NCI-H2171 (cell line): ENCODE results near the gene XKRX.

Experiments used
- DNase-seq: peaks from one replicate; lab custom pipeline; 2025; lab: John Stamatoyannopoulos, UW

XKRX gene

DNA sequence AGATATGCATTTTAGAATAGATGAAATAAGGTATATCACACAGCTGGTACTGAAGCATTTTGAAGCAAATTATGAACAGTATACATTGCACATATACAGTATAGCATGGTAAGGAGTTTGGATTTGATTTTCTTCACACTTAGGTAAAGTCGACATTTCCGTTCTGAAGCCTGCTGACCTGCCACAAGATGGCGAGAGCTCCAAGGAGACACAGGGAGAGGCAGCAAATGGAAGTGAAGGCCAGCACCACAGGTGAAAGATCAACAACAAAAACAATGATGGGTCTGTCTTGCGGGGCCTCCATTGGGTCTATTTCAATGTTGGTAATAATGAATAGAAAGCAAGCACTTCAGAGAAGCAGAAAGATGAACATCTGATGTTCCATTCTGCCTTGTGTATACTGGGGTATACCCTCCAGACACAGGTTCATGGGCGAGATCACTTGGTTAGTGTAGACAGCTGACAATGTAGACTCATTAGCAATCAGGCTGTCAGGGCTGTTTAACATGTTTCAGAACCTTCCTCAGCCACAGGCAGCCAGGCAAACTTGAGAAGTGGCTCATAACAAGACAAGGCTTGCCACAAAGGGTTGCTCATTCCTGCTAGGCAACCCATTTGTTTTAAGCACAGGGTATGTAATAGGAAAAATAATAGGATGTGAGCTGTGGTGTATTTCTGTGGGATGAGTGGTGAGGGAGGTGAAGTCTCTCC is 33.2 kb downstream of the XKRX start:
- no peak for DNase-seq

DNA sequence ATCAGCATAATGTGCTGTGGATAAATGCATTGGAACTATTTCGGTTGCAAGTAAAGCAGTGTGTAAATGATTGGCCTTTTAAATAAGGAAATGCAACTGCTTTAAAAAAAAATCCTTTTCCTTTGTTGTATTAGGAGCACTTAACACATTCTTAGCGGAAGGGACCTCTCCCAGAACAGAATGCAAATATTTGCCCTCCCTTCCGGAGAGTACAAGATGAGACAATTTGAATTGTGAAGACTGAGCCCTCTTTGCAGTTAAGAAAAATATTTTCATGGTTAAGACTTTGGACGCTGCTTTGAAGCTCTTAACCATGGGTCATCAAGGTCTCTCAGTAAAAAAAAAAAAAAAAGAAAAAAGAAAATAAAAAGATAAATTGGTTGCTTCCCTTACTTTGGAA is 45.1 kb downstream of the XKRX start:
- DNase-seq: no peak

DNA sequence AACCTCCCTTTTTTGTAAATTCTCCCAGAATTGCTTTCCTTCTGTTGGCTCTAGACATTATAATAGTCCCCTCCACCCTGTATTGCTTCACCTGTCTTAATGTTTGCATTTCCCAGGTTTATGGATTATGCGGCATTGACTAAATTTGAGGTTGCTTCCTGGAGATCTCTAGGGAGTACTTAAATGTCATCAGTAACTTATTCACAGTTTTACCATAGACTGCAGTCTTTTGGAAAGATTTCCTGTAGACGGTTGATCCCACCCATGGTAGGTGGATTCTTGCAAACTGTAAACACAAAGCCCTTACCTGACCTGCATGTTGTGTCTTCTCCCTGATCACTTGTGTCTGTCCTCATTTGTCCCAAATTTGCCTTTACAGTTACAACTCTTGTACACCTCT is 48.3 kb downstream of the XKRX start:
- no peak for DNase-seq

DNA sequence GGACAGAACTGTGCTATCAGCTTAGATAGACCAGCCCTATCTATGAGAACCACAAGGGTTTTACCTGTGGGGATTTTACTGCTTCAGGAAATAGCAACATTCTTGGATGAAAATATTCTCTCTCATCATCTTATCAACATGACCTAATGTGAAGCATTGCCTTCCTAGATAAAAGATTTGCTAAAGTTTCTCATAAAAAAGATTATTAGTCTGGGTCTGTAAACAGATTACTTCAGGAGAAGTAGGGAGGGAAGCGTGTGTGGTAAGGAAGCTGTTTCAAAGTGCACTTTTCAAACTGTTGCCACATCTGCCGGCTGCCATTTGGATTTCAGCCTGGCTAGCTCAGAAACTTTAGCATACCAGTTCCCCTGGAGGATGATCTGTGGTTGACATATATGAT is 54.4 kb downstream of the XKRX start, which contains the start of gene NOX1:
NOX1 (minus strand) TSS at position 35 of the 400 bp plus-strand sequence. CDS start 220 bp downstream, outside the sequence.
- no peak for DNase-seq

DNA sequence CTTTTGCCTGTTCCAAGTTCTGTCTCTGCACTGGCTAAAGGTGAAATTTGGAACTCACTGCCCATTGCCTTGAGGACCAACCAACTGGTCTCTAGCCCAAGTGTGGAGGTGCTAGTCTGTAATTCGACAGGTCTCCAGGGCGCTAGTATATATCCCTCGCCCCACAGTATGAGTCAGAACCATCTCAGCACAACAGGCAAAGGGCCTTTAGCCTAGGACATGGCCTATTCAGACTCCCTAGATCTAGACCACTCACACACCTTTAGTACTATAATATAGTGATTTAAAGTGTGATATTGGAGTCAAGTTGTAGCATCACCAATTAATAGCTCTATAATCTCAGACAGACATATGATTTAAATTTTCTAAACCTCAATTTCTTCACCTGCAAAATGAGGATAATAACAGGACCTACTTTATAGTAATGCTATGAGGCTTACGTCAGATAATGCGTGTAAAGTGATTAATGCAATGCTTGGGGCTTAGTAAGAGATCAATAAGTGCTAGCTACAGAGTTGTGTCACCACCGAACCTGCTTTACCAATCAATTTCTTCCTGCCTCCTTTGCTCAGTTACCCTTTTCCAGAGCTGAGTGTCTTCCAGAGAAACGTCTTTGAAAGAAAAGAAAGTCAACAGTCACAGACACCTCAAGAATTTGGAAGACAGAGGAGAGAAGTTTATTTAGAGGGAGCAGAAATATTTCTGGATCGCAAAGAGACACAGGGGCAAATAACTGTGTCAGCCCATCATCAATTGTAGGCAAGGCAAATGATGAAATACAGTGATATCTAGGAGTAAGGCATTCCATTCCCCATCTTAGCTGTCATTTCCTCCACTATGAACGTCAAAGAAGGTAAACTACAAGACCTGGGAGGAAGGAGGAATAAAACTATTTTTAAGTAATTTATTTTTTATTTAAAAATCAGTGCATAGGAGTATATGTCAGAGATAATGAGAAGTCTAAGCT is 56.8 kb downstream of the XKRX start:
- no peak for DNase-seq

DNA sequence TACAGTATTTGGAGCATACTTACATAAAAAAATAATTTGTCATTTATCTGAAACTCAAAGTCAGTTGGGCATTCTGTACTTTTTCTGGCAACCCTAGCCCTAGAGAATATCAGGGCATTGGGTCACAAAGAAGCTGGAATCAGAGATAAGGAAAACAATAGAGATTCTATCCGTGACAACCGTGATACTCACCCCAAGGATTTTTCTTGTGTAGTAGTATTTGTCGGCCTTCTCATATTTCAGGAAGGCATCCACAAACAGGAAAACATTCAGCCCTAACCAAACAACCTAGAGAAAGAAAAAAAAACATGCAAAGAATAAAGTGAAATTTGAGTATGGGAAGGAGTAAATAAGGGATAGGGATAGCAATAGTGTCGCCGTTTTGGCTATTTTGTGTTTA is 58.2 kb downstream of the XKRX start:
- no peak for DNase-seq

DNA sequence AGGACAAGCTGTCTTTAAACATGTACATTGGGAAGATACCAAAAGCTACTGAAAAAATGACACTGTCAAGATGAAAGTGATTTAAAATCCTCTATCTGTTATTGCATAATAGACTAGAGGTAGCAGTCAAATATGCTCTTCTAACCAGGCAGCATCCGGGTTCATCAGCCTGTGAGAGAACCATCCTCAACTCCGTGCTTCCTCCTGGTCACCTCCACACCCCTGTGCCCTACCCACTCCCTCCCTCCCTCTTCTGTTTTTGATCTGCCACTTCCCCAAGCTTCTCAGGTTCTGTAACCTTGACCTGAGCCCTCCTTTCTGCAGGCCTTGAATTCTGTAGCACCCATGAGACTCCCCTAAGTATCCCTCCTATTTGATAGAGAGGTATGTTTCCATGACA is 60.4 kb downstream of the XKRX start:
- DNase-seq: no peak

DNA sequence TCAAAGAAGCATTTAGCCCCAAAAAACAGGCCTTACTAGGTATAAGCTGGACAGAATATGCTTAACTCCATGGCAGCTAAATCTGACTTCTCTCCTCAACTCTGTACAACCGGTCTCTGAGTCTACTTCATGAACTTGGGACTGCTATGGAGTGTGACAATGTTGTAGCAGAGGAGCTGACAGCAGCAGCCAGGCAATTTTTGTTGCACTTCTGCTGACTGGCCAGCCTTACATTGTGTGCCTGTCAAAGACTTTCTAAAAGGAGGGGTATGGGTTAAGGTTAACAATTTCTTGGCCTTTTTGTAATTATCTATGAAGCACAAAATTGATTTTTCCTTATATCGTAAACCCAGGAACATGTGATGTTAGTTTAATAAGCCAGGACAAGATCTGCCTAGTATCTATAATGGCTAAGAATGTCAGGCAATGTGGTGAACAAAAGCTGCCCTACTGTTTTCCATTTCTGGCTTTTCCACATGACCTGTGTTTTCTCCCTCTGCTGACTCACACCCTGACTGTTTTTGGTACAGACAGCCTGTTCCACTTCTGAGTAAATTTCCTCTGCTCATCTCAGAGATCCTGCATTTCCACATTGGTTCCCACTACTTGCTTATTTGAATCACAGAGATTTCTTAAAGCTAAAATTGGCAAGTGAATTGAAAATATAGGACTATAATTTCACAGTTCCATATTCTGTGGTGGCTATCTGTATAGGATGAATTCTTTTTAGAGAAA is 63.9 kb downstream of the XKRX start:
- DNase-seq: no peak
